ENCODE data around the gene PSMB7.

Gene PSMB7

GRCh38 chr9:124351672-124352468, 63.4 kb downstream of the PSMB7 start:
- no peak overlapping the region for H3K4me3 ChIP-seq (ENCODE audit: low read depth, low read length)
- no peak for DNase-seq (ENCODE audit: low read depth)
- TF ChIP-seq MYC (IDR thresholded peaks at IDR 0.05; ENCODE audit: low read depth, low read length) (no peak), MAX (IDR thresholded peaks at IDR 0.05; ENCODE audit: low read depth, low read length) (no peak), CTCF (IDR thresholded peaks at IDR 0.05; ENCODE audit: low read depth, low read length) (no peak), POLR2A (IDR thresholded peaks at IDR 0.05; ENCODE audit: extremely low read depth, insufficient read length) (no peak)

GRCh38 chr9:124350494-124351263, 64.6 kb downstream of the PSMB7 start:
- TF ChIP-seq MAX (IDR thresholded peaks at IDR 0.05; ENCODE audit: low read depth, low read length) (no peak), CTCF (IDR thresholded peaks at IDR 0.05; ENCODE audit: low read depth, low read length) (no peak), MYC (IDR thresholded peaks at IDR 0.05; ENCODE audit: low read depth, low read length) (no peak), POLR2A (IDR thresholded peaks at IDR 0.05; ENCODE audit: extremely low read depth, insufficient read length) (no peak)
- H3K4me3 ChIP-seq (ENCODE audit: low read depth, low read length), result no peak overlapping the region
- DNase-seq (ENCODE audit: low read depth), result no peak

- no peak for DNase-seq (ENCODE audit: low read depth)
- TF ChIP-seq MYC (IDR thresholded peaks at IDR 0.05; ENCODE audit: low read depth, low read length) (no peak), POLR2A (IDR thresholded peaks at IDR 0.05; ENCODE audit: extremely low read depth, insufficient read length) (no peak), CTCF (IDR thresholded peaks at IDR 0.05; ENCODE audit: low read depth, low read length) (no peak), MAX (IDR thresholded peaks at IDR 0.05; ENCODE audit: low read depth, low read length) (no peak)
- no peak overlapping the region for H3K4me3 ChIP-seq (ENCODE audit: low read depth, low read length)
Observed at GRCh38 chr9:124349675-124350493, 65.4 kb downstream of the PSMB7 start.

- no peak for DNase-seq (ENCODE audit: low read depth)
- no peak overlapping the region for H3K4me3 ChIP-seq (ENCODE audit: low read depth, low read length)
- TF ChIP-seq MYC (IDR thresholded peaks at IDR 0.05; ENCODE audit: low read depth, low read length) (no peak), MAX (IDR thresholded peaks at IDR 0.05; ENCODE audit: low read depth, low read length) (no peak), CTCF (IDR thresholded peaks at IDR 0.05; ENCODE audit: low read depth, low read length) (no peak), POLR2A (IDR thresholded peaks at IDR 0.05; ENCODE audit: extremely low read depth, insufficient read length) (no peak)
Observed at GRCh38 chr9:124349267-124349666, 66.0 kb downstream of the PSMB7 start.

GRCh38 chr9:124348831-124349230, 66.4 kb downstream of the PSMB7 start:
- TF ChIP-seq MAX (IDR thresholded peaks at IDR 0.05; ENCODE audit: low read depth, low read length) (no peak), POLR2A (IDR thresholded peaks at IDR 0.05; ENCODE audit: extremely low read depth, insufficient read length) (no peak), CTCF (IDR thresholded peaks at IDR 0.05; ENCODE audit: low read depth, low read length) (no peak), MYC (IDR thresholded peaks at IDR 0.05; ENCODE audit: low read depth, low read length) (no peak)
- DNase-seq (ENCODE audit: low read depth), result no peak
- no peak overlapping the region for H3K4me3 ChIP-seq (ENCODE audit: low read depth, low read length)

Measured in NB4 (cell line).